Measurements from ENCODE around the gene TTC9C.
"Not testable (repeated sequence)": the region's sequence is repeated elsewhere in the genome, so short reads cannot be mapped to it uniquely, and the experiment has no call there.

TTC9C gene

GRCh38 chr11:62752177-62752785 lies 24.0 kb downstream of the TTC9C start:
- DNase-seq (ENCODE audit: low read depth in 2 of 2): no peak

DNA sequence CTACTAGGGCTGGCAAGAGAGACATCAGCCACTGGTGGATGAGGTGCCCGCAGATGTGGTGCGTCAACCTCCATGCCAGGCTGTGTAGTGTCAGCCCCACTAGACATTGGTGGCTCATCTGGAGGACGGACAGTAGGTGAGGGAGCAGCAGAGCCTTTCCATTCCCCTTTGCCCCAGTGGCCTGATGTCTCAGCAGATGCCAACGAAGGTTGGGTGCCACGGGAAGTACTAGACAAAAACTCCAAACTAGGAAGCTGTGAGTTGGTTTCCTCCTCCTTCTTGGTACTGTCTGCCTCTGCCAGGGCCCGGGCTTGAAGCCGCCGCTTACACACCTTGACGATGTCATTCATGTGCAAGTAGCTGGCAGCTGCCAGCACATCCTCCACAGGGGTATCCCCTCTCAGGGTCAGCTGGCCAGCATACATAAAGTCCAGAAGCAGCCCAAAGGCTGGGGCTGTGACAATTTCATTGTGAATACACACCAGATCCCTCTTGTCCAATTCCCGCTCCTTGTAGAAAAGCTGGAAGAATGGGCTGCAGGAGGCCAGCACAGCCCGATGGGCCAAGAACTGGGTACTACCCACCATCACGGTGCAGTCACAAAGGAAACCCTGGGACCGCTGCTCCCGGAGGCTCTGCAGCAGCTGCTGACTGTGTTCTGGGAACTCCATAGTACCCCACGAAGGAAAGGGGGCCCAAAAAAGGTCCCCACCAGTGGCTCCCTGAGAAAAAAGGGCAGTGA lies 24.9 kb downstream of the TTC9C start:
- no peak for DNase-seq (ENCODE audit: low read depth in 2 of 2)

DNA sequence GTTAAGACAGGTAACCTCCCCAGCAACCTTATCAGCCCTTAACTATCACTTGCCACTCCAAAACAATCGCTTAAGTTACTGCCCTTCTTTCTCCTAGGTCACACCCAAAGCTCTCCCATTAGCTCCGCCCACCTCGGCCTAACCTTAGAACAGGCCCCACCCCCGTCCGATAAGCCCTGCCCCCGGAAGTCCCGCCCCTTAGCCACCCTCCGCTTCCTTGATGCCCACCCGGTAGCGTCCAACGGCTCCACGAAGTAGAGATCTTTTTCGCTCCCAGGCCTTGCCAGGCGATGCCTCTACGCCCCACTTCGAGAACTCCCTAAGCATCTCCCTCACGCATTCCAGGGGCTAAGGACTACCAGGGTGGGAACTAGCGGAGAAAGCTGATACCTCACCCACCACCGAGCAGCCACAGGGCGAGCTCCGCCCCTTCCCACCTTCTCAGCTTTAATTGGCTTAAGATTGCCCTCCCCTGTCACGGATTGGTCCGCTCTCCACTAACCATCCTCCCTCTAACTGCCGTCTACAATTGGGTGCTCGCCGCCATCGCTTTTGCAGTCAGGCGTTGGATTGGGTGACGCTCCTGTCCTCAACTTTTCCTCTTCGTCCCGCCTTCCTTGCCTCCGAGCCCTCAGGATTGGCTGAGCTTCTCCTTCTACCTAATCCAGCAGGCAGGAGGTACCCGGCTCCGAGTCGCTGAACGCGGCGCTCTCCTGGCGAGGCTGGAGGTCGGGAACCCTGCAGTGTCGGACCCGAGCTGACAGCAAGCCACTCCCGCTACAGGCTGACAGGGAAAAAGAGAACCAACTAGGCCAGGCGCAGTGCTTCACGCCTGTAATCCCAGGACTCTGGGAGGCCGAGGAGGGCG lies 25.7 kb downstream of the TTC9C start, which contains the start of gene ZBTB3:
Gene ZBTB3, minus strand, starts transcription at position 425 of the 868 bp plus-strand sequence. CDS start 496 bp downstream, outside the sequence.
- peak; percentile 94 to 97 for DNase-seq (ENCODE audit: low read depth in 2 of 2)

DNA sequence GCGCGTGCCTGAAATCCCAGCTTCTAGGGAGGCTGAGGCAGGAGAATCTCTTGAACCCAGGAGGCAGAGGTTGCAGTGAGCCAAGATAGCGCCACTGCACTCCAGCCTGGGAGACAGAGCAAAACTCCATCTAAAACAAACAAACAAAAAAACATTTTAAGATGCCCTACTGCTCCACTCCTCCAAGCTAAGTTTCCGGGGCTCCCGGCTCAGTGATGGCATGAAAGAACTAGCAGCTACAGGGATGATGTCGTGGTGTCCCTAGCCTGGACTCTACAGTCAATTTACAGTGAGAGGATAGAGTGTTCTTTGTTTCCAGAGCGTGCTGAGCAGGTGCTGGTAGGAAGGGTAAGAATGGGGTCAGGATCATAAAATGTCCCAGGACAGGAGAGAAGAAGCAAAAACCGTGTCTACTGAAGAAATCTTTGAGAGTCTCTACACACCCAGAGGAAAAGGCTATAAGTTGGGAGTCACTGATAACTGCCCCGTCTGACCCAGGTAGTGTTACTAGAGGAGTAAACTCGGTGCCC lies 26.9 kb downstream of the TTC9C start:
- no peak for DNase-seq (ENCODE audit: low read depth in 2 of 2)

GRCh38 chr11:62757846-62758788 lies 29.8 kb downstream of the TTC9C start:
- DNase-seq (ENCODE audit: low read depth in 2 of 2): no peak

- DNase-seq (ENCODE audit: low read depth in 2 of 2): not testable (repeated sequence)
Measured at GRCh38 chr11:62760867-62761227, 32.6 kb downstream of the TTC9C start.

- no peak for DNase-seq (ENCODE audit: low read depth in 2 of 2)
Measured at GRCh38 chr11:62770778-62771143, 42.5 kb downstream of the TTC9C start.

DNA sequence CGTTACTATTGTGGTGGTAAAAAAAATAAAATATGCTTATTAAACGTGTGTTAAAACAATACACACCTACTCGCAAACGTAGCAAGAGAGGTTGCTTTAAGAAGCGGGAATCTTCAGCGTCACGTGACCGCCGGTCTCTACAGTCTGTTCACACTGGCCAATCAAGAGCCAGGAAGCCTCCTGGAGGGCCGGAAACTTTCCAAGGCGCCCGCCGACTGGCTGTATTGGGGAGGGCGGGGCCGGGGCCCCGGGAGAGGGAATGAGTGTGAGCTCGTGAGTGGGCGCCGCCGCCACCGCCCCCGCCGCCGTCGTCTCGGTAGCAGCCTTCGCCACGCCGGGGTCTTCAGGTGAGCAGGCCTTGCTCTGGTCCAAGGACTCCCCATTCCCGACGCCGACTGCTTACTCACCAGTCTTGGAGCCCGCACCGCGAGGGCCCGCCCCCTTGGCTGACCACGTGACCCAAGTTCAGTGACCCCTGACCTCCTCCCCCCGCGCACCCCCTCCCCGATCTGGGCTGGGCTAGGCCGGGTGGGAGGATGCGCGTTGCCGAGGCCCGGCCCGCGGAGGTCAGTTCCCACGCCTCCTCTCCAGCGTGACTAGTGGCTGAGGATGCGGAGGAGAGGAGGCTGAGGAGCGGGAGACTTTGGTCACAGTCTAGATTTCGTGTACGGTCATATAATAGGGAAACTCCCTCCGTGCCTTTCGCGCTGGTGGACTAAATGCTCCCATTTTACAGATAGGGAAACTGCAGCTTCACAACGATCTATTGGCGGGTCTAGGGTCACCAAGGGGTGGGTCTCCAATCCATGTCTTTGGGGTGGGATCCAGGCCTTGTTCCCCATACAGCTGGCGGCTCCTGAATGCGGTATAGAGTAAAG lies 43.1 kb downstream of the TTC9C start, which contains the start of gene TAF6L:
Gene TAF6L, plus strand, starts transcription at position 253 of the 878 bp plus-strand sequence. CDS start 4,388 bp downstream, outside the sequence.
- peak; percentile 95 to 97 for DNase-seq (ENCODE audit: low read depth in 2 of 2)

DNA sequence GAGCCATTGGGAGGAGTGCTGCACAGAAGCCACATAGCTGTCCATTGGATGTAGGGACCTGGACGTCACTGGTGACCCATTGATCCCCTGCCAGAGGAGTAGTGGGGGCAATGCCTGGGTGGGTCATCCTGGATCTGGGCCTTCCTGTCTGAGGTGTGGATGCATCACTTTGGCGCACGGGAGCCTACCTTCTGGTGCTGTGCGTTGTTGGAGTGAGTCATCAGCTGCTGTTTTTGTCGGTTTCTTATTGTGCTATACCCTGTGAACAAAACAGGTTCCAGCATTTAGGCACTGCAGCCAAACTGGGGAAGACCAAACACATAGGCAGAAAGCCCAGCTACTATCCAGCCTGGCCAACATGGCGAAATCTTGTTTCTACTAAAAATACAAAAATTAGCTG lies 46.1 kb downstream of the TTC9C start:
- DNase-seq (ENCODE audit: low read depth in 2 of 2): no peak

GRCh38 chr11:62775646-62776045 lies 47.4 kb downstream of the TTC9C start:
- no peak for DNase-seq (ENCODE audit: low read depth in 2 of 2)

DNA sequence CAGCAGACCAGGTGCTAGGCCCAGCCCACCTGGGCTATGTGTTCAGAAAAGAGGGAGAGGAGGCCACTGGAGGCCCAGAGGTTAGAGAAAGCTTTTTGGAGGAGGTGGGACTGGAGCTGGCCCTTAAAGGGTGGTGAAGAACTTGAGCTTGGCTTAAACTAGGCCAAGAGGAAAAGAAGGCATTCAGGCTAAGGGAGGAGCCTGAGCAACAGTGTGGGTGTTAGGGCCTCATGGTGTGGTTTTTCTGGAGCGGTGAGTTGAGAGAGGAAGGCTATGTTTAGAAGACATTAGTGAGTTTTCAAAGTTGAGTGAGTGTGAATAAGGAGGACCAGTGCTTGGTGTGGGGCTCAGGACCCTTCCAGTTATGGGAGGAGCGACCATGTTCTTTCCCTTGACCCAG lies 49.1 kb downstream of the TTC9C start:
- no peak for DNase-seq (ENCODE audit: low read depth in 2 of 2)

- no peak for DNase-seq (ENCODE audit: low read depth in 2 of 2)
Measured at GRCh38 chr11:62778441-62778840, 50.2 kb downstream of the TTC9C start.

DNA sequence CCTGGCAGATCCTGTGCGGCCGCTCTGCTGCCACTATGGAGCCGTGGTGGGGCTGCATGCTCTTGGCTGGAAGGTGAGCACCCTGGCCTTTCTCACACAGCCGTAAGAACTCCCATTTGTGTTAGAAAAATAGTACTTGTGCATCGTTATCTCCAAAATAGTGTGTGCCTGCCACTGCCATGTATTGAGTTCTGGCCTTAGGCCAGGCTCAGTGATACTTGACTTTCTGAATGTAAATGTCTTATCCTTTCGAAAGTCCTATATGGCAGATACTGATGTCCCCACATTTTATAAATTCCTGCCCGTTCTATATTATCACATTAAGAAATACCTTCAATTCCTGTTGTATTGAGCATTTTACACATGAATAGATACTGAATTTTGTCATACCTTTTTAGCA lies 54.5 kb downstream of the TTC9C start:
- DNase-seq (ENCODE audit: low read depth in 2 of 2): no peak

GRCh38 chr11:62786318-62787004 lies 58.2 kb downstream of the TTC9C start:
- DNase-seq (ENCODE audit: low read depth in 2 of 2): peak; percentile 72 to 81

DNA sequence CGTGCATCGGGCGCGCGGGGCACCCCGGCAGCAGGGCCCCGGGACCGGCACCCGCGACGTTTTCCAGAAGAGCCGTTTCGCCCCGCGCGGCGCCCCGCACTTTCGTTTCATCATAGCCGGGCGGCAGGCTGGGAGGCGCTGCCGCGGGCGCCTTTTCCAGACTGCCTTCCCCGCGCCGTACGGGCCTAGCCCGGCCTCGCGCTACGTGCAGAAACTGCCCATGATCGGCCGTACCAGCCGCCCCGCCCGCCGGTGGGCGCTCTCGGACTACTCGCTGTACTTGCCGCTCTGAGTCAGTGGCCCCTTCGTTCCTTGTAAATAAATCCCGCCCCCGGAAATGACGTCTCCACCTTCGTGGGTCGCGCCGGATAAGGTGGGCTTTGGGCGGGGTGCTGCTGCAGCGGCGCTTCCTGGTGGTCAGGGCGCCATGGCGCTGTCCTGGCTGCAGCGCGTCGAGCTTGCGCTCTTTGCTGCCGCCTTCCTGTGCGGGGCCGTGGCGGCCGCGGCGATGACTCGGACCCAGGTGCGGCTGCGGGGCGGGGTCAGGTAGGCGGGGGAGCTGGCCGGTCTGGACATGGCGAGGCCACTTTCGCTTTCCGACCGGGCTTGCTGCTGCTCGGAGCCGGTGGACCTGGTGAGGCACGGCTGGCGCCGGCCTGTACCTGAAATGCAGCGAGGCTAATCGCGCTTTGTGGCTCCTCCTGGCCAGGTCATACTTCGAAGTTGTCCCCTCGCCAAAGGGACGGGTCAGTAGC lies 58.9 kb downstream of the TTC9C start, which contains the start of gene TMEM179B:
Gene TMEM179B, plus strand, starts transcription at position 398 of the 755 bp plus-strand sequence. Its CDS starts 30 bp downstream, at position 428.
- peak; percentile 98 for DNase-seq (ENCODE audit: low read depth in 2 of 2)
